ENCODE results near the gene DLX4. TPM values are rescaled to one million over a fixed set of nuclear protein-coding genes. Genes with fewer than 3 reads are reported as not detected.

The DLX4 gene
- total and polyA plus RNA-seq, 2 donors (not counting 1 experiment from before 2014, with no cell fraction given) = 0.17 to 0.88 TPM

- H2AFZ ChIP-seq (ENCODE audit: insufficient read depth, low read depth, low read length, poor library complexity, severe bottlenecking) = no peak overlapping the region
- POLR2A ChIA-PET = no interaction called here
- H3K4me1 Mint-ChIP-seq = no peaks in the 10 kb centered on the region
- WGBS (ENCODE audit: insufficient coverage) = 16% methylated on average over 9 of the region's 10 CpGs
- no peak overlapping the region for H3K27ac ChIP-seq (ENCODE audit: low read length in 2 of 2)
- TF ChIP-seq EZH2 (IDR thresholded peaks at IDR 0.05; ENCODE audit: borderline replicate concordance, insufficient read depth, low read depth, low read length, poor library complexity, severe bottlenecking) = no peak
- TF ChIP-seq CTCF (IDR thresholded peaks at IDR 0.05) = no peak
- no peak overlapping the region for H3K4me3 ChIP-seq (ENCODE audit: control extremely low read depth in 1 of 5, extremely low read depth in 1 of 5, insufficient read depth in 1 of 5, low read depth in 2 of 5, low read length in 4 of 5)
- CTCF ChIA-PET = no interaction called here
- H4K20me1 ChIP-seq (ENCODE audit: control insufficient read depth, insufficient read depth, low read length, poor library complexity, severe bottlenecking) = no peaks in the 10 kb centered on the region
- H3K27ac Mint-ChIP-seq = no peak overlapping the region
- H3K4me3 Mint-ChIP-seq = no peak overlapping the region
- H3K9me3 Mint-ChIP-seq (ENCODE audit: insufficient read depth) = no peaks in the 10 kb centered on the region
- H3K27me3 Mint-ChIP-seq = peaks cover 43% of the 10 kb centered on the region
- no peaks in the 10 kb centered on the region for H3K4me1 ChIP-seq (ENCODE audit: control insufficient read depth in 2 of 2, insufficient read depth in 2 of 2, low read length in 2 of 2)
- H3K9ac ChIP-seq (ENCODE audit: low read length) = no peak overlapping the region
- no peak overlapping the region for H3K4me2 ChIP-seq (replicated peaks; ENCODE audit: low read depth, low read length, poor library complexity, severe bottlenecking)
- peaks cover 0 to 25% (median 2%) of the 10 kb centered on the region in 4 experiments for H3K27me3 ChIP-seq (replicated peaks in 1 of 4; ENCODE audit: control extremely low read depth in 1 of 4, control insufficient read depth in 3 of 4, insufficient read depth in 4 of 4, low read length in 3 of 4)
- H3K79me2 ChIP-seq (ENCODE audit: control insufficient read depth, insufficient read depth, low read length) = no peaks in the 10 kb centered on the region
- no peak for ATAC-seq (ENCODE audit: low read depth)
- peaks cover 0 to 3% (median 0%) of the 10 kb centered on the region in 3 donors for H3K9me3 ChIP-seq (ENCODE audit: control extremely low read depth in 1 of 3, control insufficient read depth in 2 of 3, insufficient read depth in 1 of 3, low read length in 2 of 3)
- H3K36me3 ChIP-seq (replicated peaks in 1 of 2; ENCODE audit: control extremely low read depth in 1 of 2, control insufficient read depth in 1 of 2, extremely low read depth in 1 of 2, insufficient read depth in 2 of 2, low read length in 1 of 2) = no peaks in the 10 kb centered on the region
- no peak for DNase-seq
- intact Hi-C loops (cut with micrococcal nuclease) = no loop called here
Measured at GRCh38 chr17:49928126-49928800, 40.7 kb upstream of the DLX4 start.

DNA sequence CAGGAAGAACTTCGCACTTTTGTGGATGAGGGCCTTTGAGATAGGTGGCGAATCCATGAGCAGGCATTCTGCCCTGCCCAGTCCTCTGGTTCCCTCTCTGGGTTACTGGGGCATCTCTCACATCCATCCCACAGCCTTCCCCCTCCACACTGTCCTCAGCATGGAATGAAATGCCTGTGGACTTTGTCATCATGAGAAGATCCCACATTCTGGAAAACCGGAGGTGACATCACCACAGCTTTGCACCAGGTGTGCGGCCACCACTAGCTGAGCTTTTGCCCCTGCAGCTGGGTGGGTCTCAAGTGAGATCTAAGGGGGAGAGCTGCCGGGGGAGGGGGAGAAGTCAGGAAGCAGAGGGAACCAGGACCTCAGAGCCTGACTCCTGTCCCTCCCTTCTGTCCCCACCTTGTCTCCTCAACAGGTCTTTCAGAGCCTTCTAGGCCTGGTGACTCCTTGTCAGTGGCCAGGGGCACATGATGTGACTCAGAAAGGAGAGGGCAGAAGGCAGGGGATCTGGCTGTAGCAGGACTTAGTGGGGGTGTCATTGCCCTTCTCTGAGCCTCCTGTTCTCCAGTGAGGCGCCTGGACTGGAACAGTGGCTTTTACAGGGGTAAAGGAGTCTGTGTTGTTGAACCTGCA lies 40.0 kb upstream of the DLX4 start:
- no peak for ATAC-seq (ENCODE audit: low read depth)
- WGBS (ENCODE audit: insufficient coverage) = 78% methylated on average over 4 of the region's 6 CpGs

More for the DNA sequence above, 40.0 kb upstream of the DLX4 start:
- TF ChIP-seq CTCF (IDR thresholded peaks at IDR 0.05) (no peak), EZH2 (IDR thresholded peaks at IDR 0.05; ENCODE audit: borderline replicate concordance, insufficient read depth, low read depth, low read length, poor library complexity, severe bottlenecking) (no peak)
- H3K36me3 ChIP-seq (replicated peaks in 1 of 2; ENCODE audit: control extremely low read depth in 1 of 2, control insufficient read depth in 1 of 2, extremely low read depth in 1 of 2, insufficient read depth in 2 of 2, low read length in 1 of 2) = no peaks in the 10 kb centered on the region
- no peak overlapping the region for H3K9ac ChIP-seq (ENCODE audit: low read length)
- H3K27me3 Mint-ChIP-seq = peaks cover 45% of the 10 kb centered on the region
- no peak overlapping the region for H3K4me3 Mint-ChIP-seq
- peaks cover 0 to 25% (median 2%) of the 10 kb centered on the region in 4 experiments for H3K27me3 ChIP-seq (replicated peaks in 1 of 4; ENCODE audit: control extremely low read depth in 1 of 4, control insufficient read depth in 3 of 4, insufficient read depth in 4 of 4, low read length in 3 of 4)
- POLR2A ChIA-PET = no interaction called here
- no peak overlapping the region for H3K27ac Mint-ChIP-seq
- no peaks in the 10 kb centered on the region for H3K4me1 ChIP-seq (ENCODE audit: control insufficient read depth in 2 of 2, insufficient read depth in 2 of 2, low read length in 2 of 2)
- no peak overlapping the region for H3K27ac ChIP-seq (ENCODE audit: low read length in 2 of 2)
- H3K9me3 Mint-ChIP-seq (ENCODE audit: insufficient read depth) = no peaks in the 10 kb centered on the region
- DNase-seq = no peak
- CTCF ChIA-PET = no interaction called here
- H3K4me2 ChIP-seq (replicated peaks; ENCODE audit: low read depth, low read length, poor library complexity, severe bottlenecking) = no peak overlapping the region
- no peaks in the 10 kb centered on the region for H4K20me1 ChIP-seq (ENCODE audit: control insufficient read depth, insufficient read depth, low read length, poor library complexity, severe bottlenecking)
- no peaks in the 10 kb centered on the region for H3K79me2 ChIP-seq (ENCODE audit: control insufficient read depth, insufficient read depth, low read length)
- H3K4me3 ChIP-seq (ENCODE audit: control extremely low read depth in 1 of 5, extremely low read depth in 1 of 5, insufficient read depth in 1 of 5, low read depth in 2 of 5, low read length in 4 of 5) = no peak overlapping the region
- H3K4me1 Mint-ChIP-seq = no peaks in the 10 kb centered on the region
- peaks cover 0 to 3% (median 0%) of the 10 kb centered on the region in 3 donors for H3K9me3 ChIP-seq (ENCODE audit: control extremely low read depth in 1 of 3, control insufficient read depth in 2 of 3, insufficient read depth in 1 of 3, low read length in 2 of 3)
- H2AFZ ChIP-seq (ENCODE audit: insufficient read depth, low read depth, low read length, poor library complexity, severe bottlenecking) = no peak overlapping the region
- intact Hi-C loops (cut with micrococcal nuclease) = no loop called here
